Hematopoietic multipotent progenitor cell treated with erythropoietin and hydrocortisone succinate and interleukin-3 and kit ligand, for 17 days (in vitro differentiated cells): ENCODE data around the gene ATCAY.
"Not testable (repeated sequence)": the region's sequence is repeated elsewhere in the genome, so short reads cannot be mapped to it uniquely, and the experiment has no call there.

Experiments used
- DNase-seq: peaks from one replicate; pipeline ENCODE4 v3.0.0-alpha.2; 2015; ENCODE audit warnings: low spot score

Gene ATCAY

GRCh38 chr19:3949997-3950859 is 69.7 kb downstream of the ATCAY start:
- DNase-seq: no peak

GRCh38 chr19:3950871-3951861 is 70.7 kb downstream of the ATCAY start:
- DNase-seq: peak; percentile 21

GRCh38 chr19:3952755-3953276 is 72.3 kb downstream of the ATCAY start:
- DNase-seq: not testable (repeated sequence)

- no peak for DNase-seq
These were observed 73.6 kb downstream of the ATCAY start for GRCh38 chr19:3954107-3954506.

- DNase-seq: not testable (repeated sequence)
These were observed 74.8 kb downstream of the ATCAY start for GRCh38 chr19:3955276-3955675.

- no peak for DNase-seq
These were observed 75.2 kb downstream of the ATCAY start for GRCh38 chr19:3955688-3956087.

GRCh38 chr19:3958836-3959765 is 78.6 kb downstream of the ATCAY start:
- DNase-seq: no peak

GRCh38 chr19:3959766-3960131 is 79.3 kb downstream of the ATCAY start:
- no peak for DNase-seq

GRCh38 chr19:3961007-3961406 is 80.5 kb downstream of the ATCAY start:
- DNase-seq: no peak

- DNase-seq: no peak
These were observed 83.2 kb downstream of the ATCAY start for GRCh38 chr19:3963458-3964255.

GRCh38 chr19:3964256-3965194 is 84.0 kb downstream of the ATCAY start:
- no peak for DNase-seq

GRCh38 chr19:3966051-3967017 is 85.8 kb downstream of the ATCAY start:
- DNase-seq: no peak

- not testable (repeated sequence) for DNase-seq
These were observed 87.5 kb downstream of the ATCAY start for GRCh38 chr19:3967983-3968382.

GRCh38 chr19:3968556-3969434 is 88.3 kb downstream of the ATCAY start:
- no peak for DNase-seq

GRCh38 chr19:3969435-3970312 is 89.2 kb downstream of the ATCAY start:
- no peak for DNase-seq

GRCh38 chr19:3970313-3970807 is 89.9 kb downstream of the ATCAY start:
- DNase-seq: no peak
